ENCODE measurements around the gene FTH1. TPM values are rescaled to one million over a fixed set of nuclear protein-coding genes. Genes with fewer than 3 reads are reported as not detected.
"Not testable (repeated sequence)": the region's sequence is repeated elsewhere in the genome, so short reads cannot be mapped to it uniquely, and the experiment has no call there.

Gene FTH1
- total RNA-seq, 4 donors from 2014 or later: 2,288 to 6,007 (median 4,694) TPM

- no peak for TF ChIP-seq POLR2A (IDR thresholded peaks at IDR 0.05)
- TF ChIP-seq POLR2AphosphoS5 (IDR thresholded peaks at IDR 0.05): no peak
- no peak for TF ChIP-seq EP300 (IDR thresholded peaks at IDR 0.05; ENCODE audit: low read depth)
- TF ChIP-seq CTCF (IDR thresholded peaks at IDR 0.05): no peak
- H3K4me1 ChIP-seq: peaks cover 43 to 79% (median 72%) of the 10 kb centered on the region in 4 donors
- intact Hi-C loops (cut with DNase I; ENCODE audit: low total_unique reads): no loop called here
These were observed 1.4 kb upstream of the FTH1 start for GRCh38 chr11:61968758-61969390.

GRCh38 chr11:61967924-61968757 is 707 bp upstream of the FTH1 start:
- H3K27me3 ChIP-seq: no peaks in the 10 kb centered on the region
- H3K27ac ChIP-seq: peak overlapping the region; percentile 99 to 100 (median 100)
- 9 to 48% methylated on average over 5 to 52 of the region's 53 CpGs for WGBS, 2 donors (ENCODE audit: low coverage in 1 of 2)
- peaks cover 0 to 29% (median 14%) of the 10 kb centered on the region in 4 donors for H3K36me3 ChIP-seq
- peaks cover 36 to 78% (median 70%) of the 10 kb centered on the region in 4 donors for H3K4me1 ChIP-seq
- TF ChIP-seq EP300 (IDR thresholded peaks at IDR 0.05; ENCODE audit: low read depth): no peak
- no peak for TF ChIP-seq POLR2AphosphoS5 (IDR thresholded peaks at IDR 0.05)
- no peak for TF ChIP-seq POLR2A (IDR thresholded peaks at IDR 0.05)
- no peak for TF ChIP-seq CTCF (IDR thresholded peaks at IDR 0.05)
- H3K9me3 ChIP-seq: no peaks in the 10 kb centered on the region
- peak; percentile 65 for DNase-seq
- intact Hi-C loops (cut with DNase I; ENCODE audit: low total_unique reads) (no loop called here), in situ Hi-C loops (cut with MboI; ENCODE audit: low pct_ligation_motif_present in 1 of 4, low pct_unique_long_range_greater_than_20kb in 1 of 4, low sequenced_read_pairs in 3 of 4) (no loop called here)
- H3K4me3 ChIP-seq: peak overlapping the region; percentile 82 to 95 (median 91)

More at GRCh38 chr11:61968758-61969390, 1.4 kb upstream of the FTH1 start:
- DNase-seq: no peak
- WGBS, 2 donors (ENCODE audit: low coverage in 1 of 2): 89 to 92% methylated on average over 7 to 16 of the region's 16 CpGs
- Histone ChIP-seq H3K9me3 (no peaks in the 10 kb centered on the region), H3K27me3 (no peaks in the 10 kb centered on the region), H3K27ac (peak overlapping the region; percentile 99 to 100 (median 100)), H3K4me3 (peak overlapping the region in 3 of 4 donors; percentile 89 to 95 (median 93)), H3K36me3 (peaks cover 0 to 26% (median 11%) of the 10 kb centered on the region in 4 donors)
- in situ Hi-C loops (cut with MboI; ENCODE audit: low pct_ligation_motif_present in 1 of 4, low pct_unique_long_range_greater_than_20kb in 1 of 4, low sequenced_read_pairs in 3 of 4): no loop called here

GRCh38 chr11:61966734-61967115 is 709 bp downstream of the FTH1 start:
- Histone ChIP-seq H3K27ac (peak overlapping the region; percentile 99 to 100 (median 100)), H3K27me3 (no peaks in the 10 kb centered on the region), H3K36me3 (peaks cover 0 to 29% (median 14%) of the 10 kb centered on the region in 4 donors), H3K9me3 (no peaks in the 10 kb centered on the region), H3K4me3 (peak overlapping the region; percentile 82 to 95 (median 91)), H3K4me1 (peaks cover 31 to 78% (median 65%) of the 10 kb centered on the region in 4 donors)
- no peak for DNase-seq
- 1 to 3% methylated on average over 6 to 13 of the region's 13 CpGs for WGBS, 2 donors (ENCODE audit: low coverage in 1 of 2)
- no peak for TF ChIP-seq CTCF (IDR thresholded peaks at IDR 0.05)
- peak in 1 of 3 donors; percentile 3 for TF ChIP-seq POLR2AphosphoS5 (IDR thresholded peaks at IDR 0.05)
- in situ Hi-C loops (cut with MboI; ENCODE audit: low pct_ligation_motif_present in 1 of 4, low pct_unique_long_range_greater_than_20kb in 1 of 4, low sequenced_read_pairs in 3 of 4): no loop called here
- intact Hi-C loops (cut with DNase I; ENCODE audit: low total_unique reads): no loop called here

GRCh38 chr11:61964666-61965271 is 2.7 kb downstream of the FTH1 start:
- intact Hi-C loops (cut with DNase I; ENCODE audit: low total_unique reads): not testable (repeated sequence)
- peaks cover 21 to 71% (median 46%) of the 10 kb centered on the region in 4 donors for H3K4me1 ChIP-seq
- 34% methylated on average over 9 of the region's 9 CpGs; no CpG with 5 or more reads in 1 of the 2 donors for WGBS, 2 donors (ENCODE audit: low coverage in 1 of 2)

More at GRCh38 chr11:61964666-61965271, 2.7 kb downstream of the FTH1 start:
- peaks cover 0 to 29% (median 14%) of the 10 kb centered on the region in 4 donors for H3K36me3 ChIP-seq
- TF ChIP-seq POLR2AphosphoS5 (IDR thresholded peaks at IDR 0.05): peak in 1 of 3 donors; percentile 70
- H3K27ac ChIP-seq: peak overlapping the region; percentile 99 to 100 (median 100)
- H3K9me3 ChIP-seq; H3K27me3 ChIP-seq; in situ Hi-C loops (cut with MboI; ENCODE audit: low pct_ligation_motif_present in 1 of 4, low pct_unique_long_range_greater_than_20kb in 1 of 4, low sequenced_read_pairs in 3 of 4): not testable (repeated sequence)
- peak; percentile 73 for DNase-seq
- peak overlapping the region; percentile 5 to 95 (median 91) for H3K4me3 ChIP-seq

Measured in transverse colon (tissue), 4 donors.